Cardiac muscle cell (in vitro differentiated cells and primary cell): ENCODE measurements around the gene CAMK2G. TPM values are rescaled to one million over a fixed set of nuclear protein-coding genes. Genes with fewer than 3 reads are reported as not detected.
"Not testable (repeated sequence)": the region's sequence is repeated elsewhere in the genome, so short reads cannot be mapped to it uniquely, and the experiment has no call there.

Experiments used
- DNase-seq, 2 donors: peaks; one replicate each; pipeline versions ENCODE4 v3.0.0 to v3.0.0-alpha.2; 2010 to 2017; ENCODE audit warnings: low read depth in 1 of 2, low spot score in 1 of 2
- H3K27ac ChIP-seq: fragments of 200-600 bp; sonication (generic); 2 replicates; pipeline ENCODE4 v1.5.1; 2016
- H3K27me3 ChIP-seq: fragments of 200-600 bp; sonication (generic); 2 replicates; pipeline ENCODE4 v1.6.0; 2016; ENCODE audit warnings: control low read depth
- H3K36me3 ChIP-seq: fragments of 200-600 bp; sonication (generic); 2 replicates; pipeline ENCODE4 v1.5.1; 2016; ENCODE audit warnings: control low read depth
- H3K4me1 ChIP-seq: fragments of 200-600 bp; sonication (generic); 2 replicates; pipeline ENCODE4 v1.8.1; 2017; ENCODE audit warnings: low read depth, mild to moderate bottlenecking, mixed run types
- H3K4me3 ChIP-seq: fragments of 200-600 bp; sonication (generic); 2 replicates; pipeline ENCODE4 v1.5.1; 2016; ENCODE audit warnings: mild to moderate bottlenecking
- H3K9me3 ChIP-seq: fragments of 200-600 bp; sonication (generic); 2 replicates; pipeline ENCODE4 v1.5.1; 2017; ENCODE audit warnings: low read depth, mild to moderate bottlenecking, control low read depth
- CTCF ChIP-seq: IDR thresholded peaks from 2 replicates; pipeline ENCODE4 v1.5.1; 2012; ENCODE audit warnings: low read depth, mild to moderate bottlenecking, low read length
- polyA plus RNA-seq: library from polyadenylated mRNA; unstranded; fragments of >200 nt; fragmentation: Nextera tagmentation; extraction: Ambion mirVana; gene quantifications from 2 replicates; pipeline ENCODE4 v1.2.1, GENCODE V29; 2016
- total RNA-seq: library from RNA; depleted of rRNA; stranded (reverse); fragments of >200 nt; gene quantifications from 2 replicates; pipeline ENCODE4 v1.2.3, GENCODE V29; 2016

CAMK2G gene
- total and polyA plus RNA-seq, 2 experiments from 2014 or later: 7.7 to 29.8 TPM

- Histone ChIP-seq H3K27me3 (no peaks in the 10 kb centered on the region), H3K36me3 (peaks cover 38% of the 10 kb centered on the region), H3K4me3 (no peak overlapping the region), H3K4me1 (no peaks in the 10 kb centered on the region), H3K27ac (no peak overlapping the region), H3K9me3 (no peaks in the 10 kb centered on the region)
- DNase-seq: no peak
- TF ChIP-seq CTCF: no peak
Measured at GRCh38 chr10:73798927-73799560, 75.3 kb downstream of the CAMK2G start.

DNA sequence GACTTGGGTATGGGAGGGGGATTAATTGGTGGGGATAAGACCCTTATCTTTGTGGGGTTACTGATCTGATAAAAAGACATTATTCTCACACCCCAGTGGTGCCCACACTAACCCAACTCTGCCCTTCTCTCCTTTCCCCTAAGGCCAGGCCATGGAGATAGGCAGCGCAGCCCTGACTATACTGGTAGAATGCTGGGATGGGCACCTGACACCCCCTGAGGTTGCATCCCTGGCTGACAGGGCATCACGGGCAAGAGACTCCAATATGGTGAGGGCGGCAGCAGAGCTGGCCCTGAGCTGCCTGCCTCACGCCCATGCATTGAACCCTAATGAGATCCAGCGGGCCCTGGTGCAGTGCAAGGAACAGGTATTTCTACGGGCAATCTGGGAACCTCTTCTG is 76.3 kb downstream of the CAMK2G start:
- Histone ChIP-seq H3K9me3 (no peaks in the 10 kb centered on the region), H3K36me3 (peaks cover 36% of the 10 kb centered on the region), H3K4me3 (no peak overlapping the region), H3K4me1 (no peaks in the 10 kb centered on the region), H3K27ac (no peak overlapping the region), H3K27me3 (no peaks in the 10 kb centered on the region)
- no peak for DNase-seq
- TF ChIP-seq CTCF: no peak

GRCh38 chr10:73797324-73798025 is 76.9 kb downstream of the CAMK2G start:
- no peak overlapping the region for H3K4me3 ChIP-seq
- TF ChIP-seq CTCF: no peak
- no peaks in the 10 kb centered on the region for H3K9me3 ChIP-seq
- H3K27ac ChIP-seq: no peak overlapping the region
- H3K36me3 ChIP-seq: peaks cover 31% of the 10 kb centered on the region
- H3K27me3 ChIP-seq: no peaks in the 10 kb centered on the region
- no peaks in the 10 kb centered on the region for H3K4me1 ChIP-seq
- DNase-seq: no peak

DNA sequence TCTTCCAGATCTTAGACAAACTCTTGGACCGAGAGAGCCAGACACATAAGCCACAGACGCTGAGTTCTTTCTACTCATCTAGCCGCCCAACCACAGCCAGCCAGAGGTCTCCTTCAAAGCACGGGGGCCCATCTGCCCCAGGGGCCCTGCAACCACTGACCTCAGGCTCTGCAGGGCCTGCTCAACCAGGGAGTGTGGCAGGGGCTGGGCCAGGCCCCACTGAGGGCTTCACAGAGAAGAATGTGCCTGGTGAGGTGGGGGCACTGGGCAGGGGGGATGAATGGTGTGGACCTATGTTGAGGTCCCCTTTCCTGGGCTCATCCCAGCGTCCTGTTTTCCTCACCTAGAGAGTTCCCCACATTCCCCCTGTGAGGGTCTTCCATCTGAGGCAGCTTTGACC is 77.6 kb downstream of the CAMK2G start:
- Histone ChIP-seq H3K27ac (no peak overlapping the region), H3K9me3 (no peaks in the 10 kb centered on the region), H3K4me1 (no peaks in the 10 kb centered on the region), H3K36me3 (peaks cover 26% of the 10 kb centered on the region), H3K4me3 (no peak overlapping the region), H3K27me3 (no peaks in the 10 kb centered on the region)
- TF ChIP-seq CTCF: no peak
- no peak for DNase-seq

DNA sequence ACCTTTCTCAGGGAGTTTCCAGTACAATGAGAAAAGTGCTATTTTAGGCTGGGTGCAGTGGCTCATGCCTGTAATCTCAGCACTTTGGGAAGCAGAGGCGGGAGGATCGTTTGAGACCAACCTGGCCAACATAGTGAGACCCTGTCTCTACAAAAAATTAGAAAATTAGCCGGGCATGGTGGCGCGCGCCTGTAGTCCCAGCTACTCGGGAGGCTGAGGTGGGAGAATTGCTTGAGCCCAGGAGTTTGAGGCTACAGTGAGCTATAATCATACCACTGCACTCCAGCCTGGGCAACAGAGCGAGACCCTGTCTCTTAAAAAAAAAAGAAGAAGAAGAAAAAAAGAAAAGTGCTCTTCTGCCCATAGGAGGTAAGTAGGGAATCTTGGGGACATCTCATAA is 78.3 kb downstream of the CAMK2G start:
- not testable (repeated sequence) for DNase-seq, H3K4me3 ChIP-seq, H3K27me3 ChIP-seq, H3K27ac ChIP-seq, H3K4me1 ChIP-seq, H3K9me3 ChIP-seq
- peaks cover 32% of the 10 kb centered on the region for H3K36me3 ChIP-seq

DNA sequence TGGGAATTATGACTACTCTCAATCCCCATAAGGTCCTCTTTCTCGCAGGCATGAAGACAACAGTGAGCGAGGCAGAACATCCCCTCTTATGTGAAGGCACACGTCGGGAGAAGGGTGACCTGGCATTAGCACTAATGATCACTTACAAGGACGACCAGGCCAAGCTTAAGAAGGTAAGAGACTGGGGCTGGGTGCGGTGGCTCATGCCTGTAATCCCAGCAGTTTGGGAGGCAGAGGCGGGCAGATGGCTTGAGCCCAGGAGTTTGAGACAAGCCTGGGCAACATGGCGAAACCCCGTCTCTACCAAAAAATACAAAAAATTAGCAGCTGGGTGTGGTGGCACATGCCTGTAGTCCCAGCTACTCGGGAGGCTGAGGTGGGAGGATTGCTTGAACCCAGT is 78.9 kb downstream of the CAMK2G start:
- not testable (repeated sequence) for H3K4me1 ChIP-seq, H3K9me3 ChIP-seq, H3K4me3 ChIP-seq, H3K27ac ChIP-seq, DNase-seq, H3K27me3 ChIP-seq
- peaks cover 37% of the 10 kb centered on the region for H3K36me3 ChIP-seq
